PFSK-1 (cell line): ENCODE data around the gene PSAP.

Source experiments
- TAF1 ChIP-seq: IDR thresholded peaks from 2 replicates; pipeline ENCODE4 v1.6.1; 2012; ENCODE audit warnings: low read length, control low read depth, borderline replicate concordance; ENCODE audit not compliant: insufficient read depth
- TF ChIP-seq, protein P1 (sequence below), 2 experiments: IDR thresholded peaks; 2 replicates each; pipeline versions ENCODE4 v1.6.1 to v1.8.0; 2011 to 2012; ENCODE audit warnings: low read depth in 2 of 2, low read length in 2 of 2, control low read depth in 1 of 2, inconsistent platforms in 1 of 2, mild to moderate bottlenecking in 1 of 2, moderate library complexity in 1 of 2; ENCODE audit not compliant: insufficient read depth in 1 of 2

DNA sequence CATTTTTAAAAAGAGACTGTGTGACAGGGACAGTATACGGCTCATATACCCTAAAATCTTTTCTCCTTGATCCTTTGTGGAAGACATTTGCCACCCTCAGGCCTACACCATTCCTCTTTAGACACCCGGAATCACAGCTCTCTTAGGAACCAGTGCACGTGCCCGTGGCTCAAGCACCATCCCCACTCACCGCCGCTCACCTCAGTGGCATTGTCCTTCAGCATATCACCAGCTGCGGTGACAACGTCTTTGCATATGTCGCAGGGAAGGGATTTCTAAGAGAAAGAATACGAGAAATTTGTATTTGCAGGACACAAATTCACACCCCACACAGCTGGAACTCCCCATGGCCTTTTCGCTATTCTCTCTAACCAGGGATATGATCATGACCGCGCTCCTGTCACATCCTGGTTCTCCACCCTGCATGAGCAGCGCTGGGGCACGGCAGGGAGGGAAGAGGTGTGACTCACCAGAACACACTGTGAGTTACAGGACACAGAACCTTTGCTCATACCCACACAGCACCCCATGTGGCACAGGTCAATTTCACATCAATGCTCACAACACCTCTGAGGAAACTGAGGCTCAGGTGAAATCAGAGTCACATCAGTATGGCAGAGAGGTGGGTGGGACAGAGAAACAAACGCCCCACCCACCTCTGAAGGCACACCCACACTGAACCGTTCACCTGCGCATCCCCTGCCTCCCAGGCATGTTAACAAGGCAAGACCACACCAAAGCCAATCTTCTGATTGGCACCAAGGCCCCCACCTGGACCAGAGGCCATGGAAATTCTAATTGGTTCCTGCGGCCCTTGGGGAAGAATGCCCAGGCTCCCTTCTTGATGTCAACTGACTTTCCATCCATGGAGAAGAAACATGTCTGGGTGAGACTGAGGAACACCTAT is 19.2 kb downstream of the PSAP start:
- TF ChIP-seq, protein P1, sequence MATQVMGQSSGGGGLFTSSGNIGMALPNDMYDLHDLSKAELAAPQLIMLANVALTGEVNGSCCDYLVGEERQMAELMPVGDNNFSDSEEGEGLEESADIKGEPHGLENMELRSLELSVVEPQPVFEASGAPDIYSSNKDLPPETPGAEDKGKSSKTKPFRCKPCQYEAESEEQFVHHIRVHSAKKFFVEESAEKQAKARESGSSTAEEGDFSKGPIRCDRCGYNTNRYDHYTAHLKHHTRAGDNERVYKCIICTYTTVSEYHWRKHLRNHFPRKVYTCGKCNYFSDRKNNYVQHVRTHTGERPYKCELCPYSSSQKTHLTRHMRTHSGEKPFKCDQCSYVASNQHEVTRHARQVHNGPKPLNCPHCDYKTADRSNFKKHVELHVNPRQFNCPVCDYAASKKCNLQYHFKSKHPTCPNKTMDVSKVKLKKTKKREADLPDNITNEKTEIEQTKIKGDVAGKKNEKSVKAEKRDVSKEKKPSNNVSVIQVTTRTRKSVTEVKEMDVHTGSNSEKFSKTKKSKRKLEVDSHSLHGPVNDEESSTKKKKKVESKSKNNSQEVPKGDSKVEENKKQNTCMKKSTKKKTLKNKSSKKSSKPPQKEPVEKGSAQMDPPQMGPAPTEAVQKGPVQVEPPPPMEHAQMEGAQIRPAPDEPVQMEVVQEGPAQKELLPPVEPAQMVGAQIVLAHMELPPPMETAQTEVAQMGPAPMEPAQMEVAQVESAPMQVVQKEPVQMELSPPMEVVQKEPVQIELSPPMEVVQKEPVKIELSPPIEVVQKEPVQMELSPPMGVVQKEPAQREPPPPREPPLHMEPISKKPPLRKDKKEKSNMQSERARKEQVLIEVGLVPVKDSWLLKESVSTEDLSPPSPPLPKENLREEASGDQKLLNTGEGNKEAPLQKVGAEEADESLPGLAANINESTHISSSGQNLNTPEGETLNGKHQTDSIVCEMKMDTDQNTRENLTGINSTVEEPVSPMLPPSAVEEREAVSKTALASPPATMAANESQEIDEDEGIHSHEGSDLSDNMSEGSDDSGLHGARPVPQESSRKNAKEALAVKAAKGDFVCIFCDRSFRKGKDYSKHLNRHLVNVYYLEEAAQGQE (IDR thresholded peaks at IDR 0.05; ENCODE audit: insufficient read depth in 1 of 2, low read depth in 2 of 2, low read length in 2 of 2) = no peak
- TF ChIP-seq TAF1 = no peak
